GM12891 (cell line): ENCODE measurements around the gene DLG4.

ENCODE experiments used
- POLR2A ChIP-seq: IDR thresholded peaks from 2 replicates; pipeline ENCODE4 v1.6.1; 2011; ENCODE audit warnings: low read depth, low read length, control low read depth
- POLR2AphosphoS5 ChIP-seq: IDR thresholded peaks from 2 replicates; pipeline ENCODE4 v1.6.1; 2011; ENCODE audit warnings: low read depth, low read length, control low read depth
- POU2F2 ChIP-seq: IDR thresholded peaks from 2 replicates; pipeline ENCODE4 v1.6.1; 2011; ENCODE audit warnings: low read depth, mild to moderate bottlenecking, control low read depth, low read length, moderate library complexity
- TAF1 ChIP-seq: IDR thresholded peaks from 2 replicates; pipeline ENCODE4 v1.6.1; 2011; ENCODE audit warnings: low read depth, low read length, control low read depth

- TF ChIP-seq POLR2A (no peak), POLR2AphosphoS5 (no peak), TAF1 (no peak), POU2F2 (no peak)
These were observed 18.3 kb upstream of the DLG4 start for GRCh38 chr17:7237761-7238419.
